LNCaP clone FGC (cell line): Measurements from ENCODE around the gene NTPCR.

Experiments used
- DNase-seq: peaks from one replicate; pipeline ENCODE4 v3.0.0-alpha.2; 2011; ENCODE audit warnings: low read depth
- H3K4me3 ChIP-seq: 2 replicates; pipeline ENCODE4 v1.5.1; 2011; ENCODE audit warnings: mild to moderate bottlenecking, low read depth, low read length, control low read depth
- TF ChIP-seq, protein P1 (sequence below): IDR thresholded peaks from 2 replicates; pipeline ENCODE4 v1.5.1; 2012; ENCODE audit warnings: mild to moderate bottlenecking; ENCODE audit not compliant: control insufficient read depth, insufficient read depth; ENCODE audit errors: extremely low read depth

The NTPCR gene

DNA sequence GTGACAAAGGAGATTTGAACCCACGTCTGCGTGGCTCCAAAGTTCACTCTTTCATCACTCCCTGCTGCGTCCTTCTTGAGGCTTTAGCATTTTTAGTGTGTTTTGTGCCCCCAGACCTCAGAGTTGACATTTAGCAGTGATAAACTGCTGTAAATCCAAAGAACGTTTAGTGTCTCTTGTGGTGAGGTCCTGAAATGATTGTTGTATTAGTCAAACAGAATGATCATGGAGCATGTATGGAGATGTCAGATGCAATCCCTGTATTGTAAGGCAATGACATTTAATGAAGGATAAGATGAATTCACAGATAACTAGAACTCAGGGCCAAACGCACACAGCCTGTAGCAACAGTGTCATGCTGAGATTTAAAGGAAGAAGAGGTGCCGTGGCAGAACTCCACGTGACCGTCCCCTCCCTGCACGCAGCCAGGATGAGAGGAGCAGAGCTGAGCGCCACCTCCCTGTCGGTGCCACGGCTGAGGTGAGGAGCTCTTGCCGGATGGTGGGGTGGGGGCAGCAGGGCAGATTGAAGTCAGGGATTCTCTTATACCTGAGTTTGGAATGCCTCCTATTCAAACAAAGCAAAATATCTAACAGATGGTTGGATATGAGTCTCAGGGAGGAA, 30.1 kb downstream of the NTPCR start:
- TF ChIP-seq, protein P1, sequence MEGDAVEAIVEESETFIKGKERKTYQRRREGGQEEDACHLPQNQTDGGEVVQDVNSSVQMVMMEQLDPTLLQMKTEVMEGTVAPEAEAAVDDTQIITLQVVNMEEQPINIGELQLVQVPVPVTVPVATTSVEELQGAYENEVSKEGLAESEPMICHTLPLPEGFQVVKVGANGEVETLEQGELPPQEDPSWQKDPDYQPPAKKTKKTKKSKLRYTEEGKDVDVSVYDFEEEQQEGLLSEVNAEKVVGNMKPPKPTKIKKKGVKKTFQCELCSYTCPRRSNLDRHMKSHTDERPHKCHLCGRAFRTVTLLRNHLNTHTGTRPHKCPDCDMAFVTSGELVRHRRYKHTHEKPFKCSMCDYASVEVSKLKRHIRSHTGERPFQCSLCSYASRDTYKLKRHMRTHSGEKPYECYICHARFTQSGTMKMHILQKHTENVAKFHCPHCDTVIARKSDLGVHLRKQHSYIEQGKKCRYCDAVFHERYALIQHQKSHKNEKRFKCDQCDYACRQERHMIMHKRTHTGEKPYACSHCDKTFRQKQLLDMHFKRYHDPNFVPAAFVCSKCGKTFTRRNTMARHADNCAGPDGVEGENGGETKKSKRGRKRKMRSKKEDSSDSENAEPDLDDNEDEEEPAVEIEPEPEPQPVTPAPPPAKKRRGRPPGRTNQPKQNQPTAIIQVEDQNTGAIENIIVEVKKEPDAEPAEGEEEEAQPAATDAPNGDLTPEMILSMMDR, result peak; percentile 35
- no peak overlapping the region for H3K4me3 ChIP-seq
- DNase-seq, result no peak

DNA sequence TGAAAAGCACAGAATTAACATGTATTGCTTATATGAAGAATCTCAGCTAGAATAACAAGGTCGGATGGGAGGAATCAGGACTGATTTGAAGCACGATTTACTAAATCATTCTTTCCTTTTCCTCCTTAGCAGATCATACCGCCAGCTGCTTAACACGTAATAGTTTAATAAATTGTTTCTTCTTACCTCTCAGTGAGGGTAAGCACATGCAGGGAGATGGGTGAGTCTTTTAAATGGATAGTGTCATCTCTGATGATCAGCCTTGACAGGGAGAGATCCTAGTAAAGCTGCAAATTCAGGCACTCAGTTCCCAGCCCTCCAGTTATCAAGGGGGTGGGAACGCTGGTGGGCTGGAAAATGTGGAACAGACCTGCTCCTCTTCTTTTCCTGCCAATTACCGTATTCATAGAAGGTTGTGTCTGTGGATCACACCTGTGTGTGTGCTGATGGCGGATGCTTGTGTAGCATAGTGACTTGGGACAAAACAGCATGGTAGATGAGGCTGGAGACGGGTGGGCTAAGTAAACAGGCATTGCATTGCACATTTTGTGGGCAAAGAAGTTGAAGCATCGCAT, 30.7 kb downstream of the NTPCR start:
- no peak for DNase-seq
- H3K4me3 ChIP-seq, result no peak overlapping the region
- TF ChIP-seq, protein P1, result no peak

DNA sequence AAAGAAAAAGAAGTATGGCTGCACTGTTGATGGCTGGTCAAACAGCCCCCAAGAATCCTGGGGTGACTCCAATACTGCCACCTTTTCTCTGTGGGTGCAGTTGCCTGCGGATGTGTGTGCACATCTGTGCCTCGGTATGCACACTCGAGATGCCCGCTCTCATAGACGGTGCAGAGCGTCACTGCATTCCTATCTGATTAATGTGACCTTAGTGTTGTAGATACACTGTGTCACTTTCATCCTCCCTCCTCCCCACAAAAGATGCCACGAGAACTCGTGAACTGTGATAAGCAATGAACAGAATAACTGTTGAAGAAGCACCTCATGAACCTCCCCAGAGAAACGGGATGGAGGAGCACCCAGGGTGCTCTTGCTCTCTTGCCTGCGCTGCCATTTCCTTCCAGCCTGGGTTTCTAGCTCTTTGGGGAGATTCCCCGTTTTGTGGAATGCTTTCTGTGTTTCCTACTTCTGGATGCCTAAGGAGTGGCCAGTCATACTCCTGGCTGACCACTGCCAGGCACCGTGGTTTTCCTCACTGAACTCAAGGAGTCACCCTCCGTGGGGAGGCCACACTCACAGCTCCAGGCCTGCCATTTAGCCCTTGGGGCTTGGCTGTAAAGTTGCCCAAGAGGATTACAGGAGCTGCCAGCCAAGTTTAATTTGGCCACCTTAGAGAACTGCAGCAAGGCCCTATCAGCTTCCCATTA, 32.0 kb downstream of the NTPCR start:
- DNase-seq, result peak; percentile 50
- H3K4me3 ChIP-seq, result no peak overlapping the region
- TF ChIP-seq, protein P1, result no peak

GRCh38 chr1:232983375-232983774, 33.0 kb downstream of the NTPCR start:
- H3K4me3 ChIP-seq, result no peak overlapping the region
- DNase-seq, result no peak
- TF ChIP-seq, protein P1, result no peak

- TF ChIP-seq, protein P1, result no peak
- H3K4me3 ChIP-seq, result no peak overlapping the region
- DNase-seq, result no peak
These were observed 33.6 kb downstream of the NTPCR start for GRCh38 chr1:232983817-232984567.

- H3K4me3 ChIP-seq, result no peak overlapping the region
- DNase-seq, result no peak
- TF ChIP-seq, protein P1, result no peak
These were observed 34.4 kb downstream of the NTPCR start for GRCh38 chr1:232984577-232985425.
